NCI-H446 treated with DMSO at 0.1 percent for 48 hours (cell line): ENCODE measurements around the gene NOL6.
A peak's percentile ranks its signal among the peaks of the same experiment; 100 is the strongest.

Experiments used
- DNase-seq: peaks from one replicate; lab custom pipeline; 2025; lab: John Stamatoyannopoulos, UW

Gene NOL6

GRCh38 chr9:33453999-33454660, 19.6 kb downstream of the NOL6 start:
- no peak for DNase-seq

- DNase-seq: no peak
Measured at GRCh38 chr9:33453286-33453860, 20.4 kb downstream of the NOL6 start.

- DNase-seq: peak; percentile 20
Measured at GRCh38 chr9:33452828-33453271, 20.9 kb downstream of the NOL6 start.

GRCh38 chr9:33450621-33451146, 23.0 kb downstream of the NOL6 start:
- no peak for DNase-seq

GRCh38 chr9:33449715-33450114, 24.0 kb downstream of the NOL6 start:
- no peak for DNase-seq

GRCh38 chr9:33447799-33448553, 25.7 kb downstream of the NOL6 start:
- no peak for DNase-seq

GRCh38 chr9:33446946-33447798, 26.6 kb downstream of the NOL6 start, which contains the start of gene AQP3:
TSS of gene AQP3 (minus strand) at chr9:33447593. CDS start at chr9:33447530, 63 bp downstream.
- DNase-seq: peak; percentile 45

- no peak for DNase-seq
Measured at GRCh38 chr9:33446240-33446945, 27.3 kb downstream of the NOL6 start.

GRCh38 chr9:33445389-33446239, 28.1 kb downstream of the NOL6 start:
- DNase-seq: no peak

GRCh38 chr9:33443464-33444154, 30.1 kb downstream of the NOL6 start:
- DNase-seq: no peak

GRCh38 chr9:33443047-33443446, 30.7 kb downstream of the NOL6 start:
- DNase-seq: no peak

GRCh38 chr9:33442125-33442524, 31.6 kb downstream of the NOL6 start:
- no peak for DNase-seq

- DNase-seq: no peak
Measured at GRCh38 chr9:33440609-33441008, 33.1 kb downstream of the NOL6 start.

GRCh38 chr9:33440204-33440603, 33.5 kb downstream of the NOL6 start:
- DNase-seq: no peak

- DNase-seq: no peak
Measured at GRCh38 chr9:33439731-33440130, 34.0 kb downstream of the NOL6 start.

- no peak for DNase-seq
Measured at GRCh38 chr9:33438926-33439680, 34.6 kb downstream of the NOL6 start.

- DNase-seq: no peak
Measured at GRCh38 chr9:33437898-33438297, 35.8 kb downstream of the NOL6 start.

GRCh38 chr9:33437205-33437604, 36.5 kb downstream of the NOL6 start:
- DNase-seq: no peak

GRCh38 chr9:33436445-33436844, 37.3 kb downstream of the NOL6 start:
- no peak for DNase-seq
